Measurements from ENCODE around the gene DVL1. TPM values are rescaled to one million over a fixed set of nuclear protein-coding genes. Genes with fewer than 3 reads are reported as not detected.

DVL1 gene
- total RNA-seq, 2 donors from 2014 or later: 46.2 to 48.0 TPM

- Mint-ChIP-seq H3K9me3 (no peaks in the 10 kb centered on the region), H3K4me1 (no peaks in the 10 kb centered on the region), H3K27ac (no peak overlapping the region), H3K4me3 (peak overlapping the region; percentile 86), H3K27me3 (no peaks in the 10 kb centered on the region), H3K36me3 (ENCODE audit: low read depth) (no peaks in the 10 kb centered on the region)
- no peak for ATAC-seq (replicated peaks)
Measured at GRCh38 chr1:1304331-1305299, 44.6 kb downstream of the DVL1 start.

- H3K36me3 Mint-ChIP-seq (ENCODE audit: low read depth): no peaks in the 10 kb centered on the region
- H3K4me3 Mint-ChIP-seq: no peak overlapping the region
- H3K4me1 Mint-ChIP-seq: no peaks in the 10 kb centered on the region
- H3K9me3 Mint-ChIP-seq: no peaks in the 10 kb centered on the region
- ATAC-seq (replicated peaks): no peak
- H3K27me3 Mint-ChIP-seq: no peaks in the 10 kb centered on the region
- no peak overlapping the region for H3K27ac Mint-ChIP-seq
Measured at GRCh38 chr1:1303736-1304135, 45.5 kb downstream of the DVL1 start.

GRCh38 chr1:1302951-1303509 lies 46.2 kb downstream of the DVL1 start:
- no peaks in the 10 kb centered on the region for H3K4me1 Mint-ChIP-seq
- no peaks in the 10 kb centered on the region for H3K9me3 Mint-ChIP-seq
- no peak overlapping the region for H3K27ac Mint-ChIP-seq
- H3K27me3 Mint-ChIP-seq: no peaks in the 10 kb centered on the region
- no peaks in the 10 kb centered on the region for H3K36me3 Mint-ChIP-seq (ENCODE audit: low read depth)
- H3K4me3 Mint-ChIP-seq: no peak overlapping the region
- ATAC-seq (replicated peaks): no peak

GRCh38 chr1:1302006-1302430 lies 47.2 kb downstream of the DVL1 start:
- H3K36me3 Mint-ChIP-seq (ENCODE audit: low read depth): no peaks in the 10 kb centered on the region
- no peak overlapping the region for H3K4me3 Mint-ChIP-seq
- no peaks in the 10 kb centered on the region for H3K9me3 Mint-ChIP-seq
- no peak for ATAC-seq (replicated peaks)
- H3K27me3 Mint-ChIP-seq: no peaks in the 10 kb centered on the region
- no peak overlapping the region for H3K27ac Mint-ChIP-seq
- H3K4me1 Mint-ChIP-seq: no peaks in the 10 kb centered on the region

- Mint-ChIP-seq H3K4me1 (no peaks in the 10 kb centered on the region), H3K4me3 (no peak overlapping the region), H3K36me3 (ENCODE audit: low read depth) (no peaks in the 10 kb centered on the region), H3K27ac (no peak overlapping the region), H3K9me3 (no peaks in the 10 kb centered on the region), H3K27me3 (no peaks in the 10 kb centered on the region)
- ATAC-seq (replicated peaks): no peak
Measured at GRCh38 chr1:1300352-1300739, 48.9 kb downstream of the DVL1 start.

- H3K9me3 Mint-ChIP-seq: no peaks in the 10 kb centered on the region
- no peaks in the 10 kb centered on the region for H3K4me1 Mint-ChIP-seq
Measured at GRCh38 chr1:1299686-1300351, 49.4 kb downstream of the DVL1 start.

GRCh38 chr1:1298861-1299685 lies 50.1 kb downstream of the DVL1 start:
- no peak for ATAC-seq (replicated peaks)
- Mint-ChIP-seq H3K4me3 (no peak overlapping the region), H3K27ac (no peak overlapping the region), H3K4me1 (no peaks in the 10 kb centered on the region), H3K27me3 (no peaks in the 10 kb centered on the region), H3K36me3 (ENCODE audit: low read depth) (no peaks in the 10 kb centered on the region), H3K9me3 (no peaks in the 10 kb centered on the region)

More at GRCh38 chr1:1299686-1300351, 49.4 kb downstream of the DVL1 start:
- no peaks in the 10 kb centered on the region for H3K27me3 Mint-ChIP-seq
- H3K4me3 Mint-ChIP-seq: no peak overlapping the region
- H3K36me3 Mint-ChIP-seq (ENCODE audit: low read depth): no peaks in the 10 kb centered on the region
- ATAC-seq (replicated peaks): peak; percentile 49
- no peak overlapping the region for H3K27ac Mint-ChIP-seq

GRCh38 chr1:1297802-1298424 lies 51.3 kb downstream of the DVL1 start:
- H3K4me3 Mint-ChIP-seq: no peak overlapping the region
- H3K27me3 Mint-ChIP-seq: no peaks in the 10 kb centered on the region
- no peak for ATAC-seq (replicated peaks)
- H3K27ac Mint-ChIP-seq: no peak overlapping the region
- H3K36me3 Mint-ChIP-seq (ENCODE audit: low read depth): no peaks in the 10 kb centered on the region
- H3K9me3 Mint-ChIP-seq: no peaks in the 10 kb centered on the region
- no peaks in the 10 kb centered on the region for H3K4me1 Mint-ChIP-seq

- H3K27ac Mint-ChIP-seq: no peak overlapping the region
- H3K4me1 Mint-ChIP-seq: no peaks in the 10 kb centered on the region
- H3K36me3 Mint-ChIP-seq (ENCODE audit: low read depth): no peaks in the 10 kb centered on the region
- no peaks in the 10 kb centered on the region for H3K27me3 Mint-ChIP-seq
- no peak for ATAC-seq (replicated peaks)
- H3K4me3 Mint-ChIP-seq: no peak overlapping the region
- H3K9me3 Mint-ChIP-seq: no peaks in the 10 kb centered on the region
Measured at GRCh38 chr1:1296070-1297061, 52.9 kb downstream of the DVL1 start.

- no peak overlapping the region for H3K4me3 Mint-ChIP-seq
- ATAC-seq (replicated peaks): no peak
- no peaks in the 10 kb centered on the region for H3K36me3 Mint-ChIP-seq (ENCODE audit: low read depth)
- H3K4me1 Mint-ChIP-seq: no peaks in the 10 kb centered on the region
- no peaks in the 10 kb centered on the region for H3K9me3 Mint-ChIP-seq
- H3K27me3 Mint-ChIP-seq: no peaks in the 10 kb centered on the region
- H3K27ac Mint-ChIP-seq: no peak overlapping the region
Measured at GRCh38 chr1:1295154-1295923, 53.9 kb downstream of the DVL1 start.

- Mint-ChIP-seq H3K36me3 (ENCODE audit: low read depth) (no peaks in the 10 kb centered on the region), H3K4me1 (no peaks in the 10 kb centered on the region), H3K27ac (no peak overlapping the region), H3K27me3 (no peaks in the 10 kb centered on the region), H3K4me3 (no peak overlapping the region), H3K9me3 (no peaks in the 10 kb centered on the region)
- ATAC-seq (replicated peaks): no peak
Measured at GRCh38 chr1:1294250-1294890, 54.8 kb downstream of the DVL1 start.

Measured in activated T-helper 17 cell treated with anti-CD3 and anti-CD28 coated beads, Interleukin-2, amount 50 U/mL, for 72 hours (primary cell).